HepG2 (cell line): ENCODE results near the gene RTN1.

Experiments used
- CTCF ChIP-seq: sonication (generic); formaldehyde crosslinking; IDR thresholded peaks from 2 replicates; pipeline ENCODE4 v1.5.0; 2020; ENCODE audit warnings: mild to moderate bottlenecking, missing genetic modification reagents, moderate library complexity
- HDAC2 ChIP-seq: sonication (generic); formaldehyde crosslinking; IDR thresholded peaks from 2 replicates; pipeline ENCODE4 v1.4.0; 2020; ENCODE audit warnings: missing genetic modification reagents
- NFE2 ChIP-seq: sonication (generic); formaldehyde crosslinking; IDR thresholded peaks from 2 replicates; pipeline ENCODE4 v1.4.0; 2020; ENCODE audit warnings: missing genetic modification reagents
- REST ChIP-seq, 2 experiments: IDR thresholded peaks; 2 replicates each; pipeline ENCODE4 v1.6.1; 2011 to 2012; ENCODE audit warnings: low read length in 2 of 2, borderline replicate concordance in 1 of 2, low read depth in 1 of 2, mild to moderate bottlenecking in 1 of 2, moderate library complexity in 1 of 2
- SMC3 ChIP-seq: IDR thresholded peaks from 2 replicates; pipeline ENCODE4 v1.6.1; 2011; ENCODE audit warnings: low read length, improper control_type of control experiment
- SSRP1 ChIP-seq: IDR thresholded peaks from 2 replicates; pipeline ENCODE4 v1.6.1; 2016; ENCODE audit warnings: control low read depth
- USF2 ChIP-seq, 2 experiments: sonication (generic) in 1 of 2; formaldehyde crosslinking in 1 of 2; IDR thresholded peaks; 2 replicates each; pipeline versions ENCODE4 v1.5.1 to v1.6.1; 2011 to 2020; ENCODE audit warnings: borderline replicate concordance in 1 of 2, low read depth in 1 of 2, low read length in 1 of 2, mild to moderate bottlenecking in 1 of 2, missing genetic modification reagents in 1 of 2, moderate library complexity in 1 of 2
- ZNF512 ChIP-seq: sonication (generic); formaldehyde crosslinking; IDR thresholded peaks from 2 replicates; pipeline ENCODE4 v1.4.0; 2020; ENCODE audit warnings: mild to moderate bottlenecking, missing genetic modification reagents
- ZSCAN22 ChIP-seq: sonication (generic); formaldehyde crosslinking; IDR thresholded peaks from 2 replicates; pipeline ENCODE4 v1.4.0; 2020; ENCODE audit warnings: mild to moderate bottlenecking, missing genetic modification reagents

- TF ChIP-seq HDAC2 (CRISPR knock-in tag), result no peak
- TF ChIP-seq ZSCAN22 (CRISPR knock-in tag), result no peak
- TF ChIP-seq SSRP1, result no peak
- TF ChIP-seq REST (IDR thresholded peaks at IDR 0.05; ENCODE audit: borderline replicate concordance in 1 of 2, low read depth in 1 of 2, low read length in 2 of 2), result no peak
- no peak for TF ChIP-seq USF2 (IDR thresholded peaks at IDR 0.05; ENCODE audit: low read depth, low read length)
- no peak for TF ChIP-seq USF2 (CRISPR knock-in tag; IDR thresholded peaks at IDR 0.05; ENCODE audit: borderline replicate concordance)
- TF ChIP-seq CTCF (CRISPR knock-in tag), result no peak
- no peak for TF ChIP-seq NFE2 (CRISPR knock-in tag)
- no peak for TF ChIP-seq ZNF512 (CRISPR knock-in tag)
- TF ChIP-seq SMC3, result no peak
These were observed 20.1 kb upstream of the RTN1 start for GRCh38 chr14:59890676-59891075.
